Parathyroid adenoma (tissue), 2 donors: ENCODE data around the gene MST1R.
A peak's percentile ranks its signal among the peaks of the same experiment; 100 is the strongest.
"Not testable (repeated sequence)": the region's sequence is repeated elsewhere in the genome, so short reads cannot be mapped to it uniquely, and the experiment has no call there.

ENCODE experiments used
- H2AFZ ChIP-seq: fragments of 300-600 bp; sonication (generic); one replicate; pipeline ENCODE4 v1.7.0; 2017; ENCODE audit warnings: antibody characterized with exemption, mild to moderate bottlenecking
- H3K27ac ChIP-seq: fragments of 300-600 bp; sonication (generic); one replicate; pipeline ENCODE4 v1.7.0; 2017
- H3K27me3 ChIP-seq: fragments of 300-600 bp; sonication (generic); one replicate; pipeline ENCODE4 v1.7.0; 2017; ENCODE audit warnings: low read length; ENCODE audit not compliant: control insufficient read depth, insufficient read depth
- H3K36me3 ChIP-seq: fragments of 300-600 bp; sonication (generic); one replicate; pipeline ENCODE4 v1.7.0; 2017; ENCODE audit warnings: low read length; ENCODE audit not compliant: control insufficient read depth, insufficient read depth
- H3K4me1 ChIP-seq: fragments of 300-600 bp; sonication (generic); one replicate; pipeline ENCODE4 v1.7.0; 2017; ENCODE audit warnings: control low read depth
- H3K4me2 ChIP-seq: fragments of 300-600 bp; sonication (generic); one replicate; pipeline ENCODE4 v1.7.0; 2017; ENCODE audit warnings: low read length
- H3K4me3 ChIP-seq: fragments of 300-600 bp; sonication (generic); one replicate; pipeline ENCODE4 v1.7.0; 2017; ENCODE audit warnings: low read depth, low read length
- H3K79me2 ChIP-seq: fragments of 300-600 bp; sonication (generic); one replicate; pipeline ENCODE4 v1.7.0; 2017; ENCODE audit warnings: control low read depth
- H3K9ac ChIP-seq: fragments of 300-600 bp; sonication (generic); one replicate; pipeline ENCODE4 v1.7.0; 2017; ENCODE audit warnings: mild to moderate bottlenecking
- H3K9me3 ChIP-seq: fragments of 300-600 bp; sonication (generic); one replicate; pipeline ENCODE4 v1.7.0; 2017; ENCODE audit warnings: low read length; ENCODE audit not compliant: control insufficient read depth
- CTCF ChIP-seq: fragments of 300-600 bp; sonication (generic); IDR thresholded peaks from one replicate; pipeline ENCODE4 v1.7.0; 2017; ENCODE audit warnings: antibody characterized with exemption, mild to moderate bottlenecking
- donor health status: primary hyperparathyroidism.

MST1R gene

GRCh38 chr3:49908373-49909199 lies 4.9 kb upstream of the MST1R start:
- no peak overlapping the region for H2AFZ ChIP-seq
- no peak overlapping the region for H3K4me2 ChIP-seq
- no peak for TF ChIP-seq CTCF
- no peaks in the 10 kb centered on the region for H3K27me3 ChIP-seq
- peaks cover 10% of the 10 kb centered on the region for H3K4me1 ChIP-seq
- no peaks in the 10 kb centered on the region for H3K36me3 ChIP-seq
- H3K9ac ChIP-seq = no peak overlapping the region
- H3K4me3 ChIP-seq = no peak overlapping the region
- H3K9me3 ChIP-seq = no peaks in the 10 kb centered on the region
- no peaks in the 10 kb centered on the region for H3K79me2 ChIP-seq
- H3K27ac ChIP-seq = no peak overlapping the region

- H3K9me3 ChIP-seq = no peaks in the 10 kb centered on the region
- TF ChIP-seq CTCF = peak; percentile 62
- no peak overlapping the region for H3K4me3 ChIP-seq
- no peaks in the 10 kb centered on the region for H3K36me3 ChIP-seq
- peak overlapping the region; percentile 18 for H3K4me2 ChIP-seq
- no peaks in the 10 kb centered on the region for H3K27me3 ChIP-seq
- no peak overlapping the region for H3K9ac ChIP-seq
- no peaks in the 10 kb centered on the region for H3K79me2 ChIP-seq
- peaks cover 10% of the 10 kb centered on the region for H3K4me1 ChIP-seq
- H2AFZ ChIP-seq = peak overlapping the region; percentile 71
- peak overlapping the region; percentile 41 for H3K27ac ChIP-seq
Measured at GRCh38 chr3:49906073-49906743, 2.5 kb upstream of the MST1R start.

- not testable (repeated sequence) for H3K9me3 ChIP-seq, H3K4me2 ChIP-seq, H2AFZ ChIP-seq, H3K27me3 ChIP-seq, H3K27ac ChIP-seq, H3K4me3 ChIP-seq, H3K79me2 ChIP-seq, H3K9ac ChIP-seq, H3K36me3 ChIP-seq
- peaks cover 10% of the 10 kb centered on the region for H3K4me1 ChIP-seq
Measured at GRCh38 chr3:49904448-49904847, 775 bp upstream of the MST1R start.

GRCh38 chr3:49902511-49903345 lies 945 bp downstream of the MST1R start:
- no peak for TF ChIP-seq CTCF
- Histone ChIP-seq H2AFZ (no peak overlapping the region), H3K9me3 (no peaks in the 10 kb centered on the region), H3K4me3 (no peak overlapping the region), H3K79me2 (no peaks in the 10 kb centered on the region), H3K27me3 (no peaks in the 10 kb centered on the region), H3K4me2 (no peak overlapping the region), H3K4me1 (peaks cover 10% of the 10 kb centered on the region), H3K9ac (no peak overlapping the region), H3K36me3 (no peaks in the 10 kb centered on the region), H3K27ac (no peak overlapping the region)
